Thymus (tissue), 11 donors: ENCODE measurements around the gene CSNK1A1. TPM values are rescaled to one million over a fixed set of nuclear protein-coding genes. Genes with fewer than 3 reads are reported as not detected.
"Not testable (repeated sequence)": the region's sequence is repeated elsewhere in the genome, so short reads cannot be mapped to it uniquely, and the experiment has no call there.

ENCODE experiments used
- DNase-seq, 9 donors: peaks; one replicate each; pipeline ENCODE4 v3.0.0-alpha.2; 2013; ENCODE audit warnings: low spot score in 9 of 9, low read depth in 6 of 9, missing footprints in 1 of 9
- H3K27ac ChIP-seq, 2 donors: one replicate each; pipeline ENCODE4 v1.5.1; 2013; ENCODE audit warnings: control low read depth in 1 of 2, low read depth in 1 of 2, low read length in 1 of 2, mild to moderate bottlenecking in 1 of 2, moderate library complexity in 1 of 2
- H3K27me3 ChIP-seq, 2 donors: one replicate each; pipeline ENCODE4 v1.5.1; 2013; ENCODE audit warnings: low read length in 1 of 2; ENCODE audit not compliant: control insufficient read depth in 2 of 2, insufficient read depth in 1 of 2
- H3K36me3 ChIP-seq, 2 donors: one replicate each; pipeline ENCODE4 v1.5.1; 2013; ENCODE audit warnings: low read length in 1 of 2, mild to moderate bottlenecking in 1 of 2, moderate library complexity in 1 of 2; ENCODE audit not compliant: control insufficient read depth in 2 of 2, insufficient read depth in 2 of 2
- H3K4me1 ChIP-seq, 2 donors: one replicate each; pipeline ENCODE4 v1.5.1; 2013; ENCODE audit warnings: low read length in 2 of 2; ENCODE audit not compliant: control insufficient read depth in 2 of 2, insufficient read depth in 2 of 2
- H3K4me3 ChIP-seq, 2 donors: one replicate each; pipeline ENCODE4 v1.5.1; 2013; ENCODE audit warnings: low read length in 2 of 2, control low read depth in 1 of 2, mild to moderate bottlenecking in 1 of 2
- H3K9me3 ChIP-seq, 2 donors: one replicate each; pipeline ENCODE4 v1.5.1; 2013; ENCODE audit warnings: low read length in 1 of 2, mild to moderate bottlenecking in 1 of 2; ENCODE audit not compliant: control insufficient read depth in 2 of 2, insufficient read depth in 1 of 2
- WGBS: extraction: QIAGEN DNeasy Blood & Tissue Kit; methylation state at CpG from one replicate; pipeline ENCODE4 v1.1.7; 2013; 5-methylcytosine and 5-hydroxymethylcytosine counted together
- polyA plus RNA-seq: library from polyadenylated mRNA; stranded (reverse); fragments of 200-250 nt; gene quantifications from one replicate; pipeline ENCODE4 v1.2.3, GENCODE V29; 2013
- total RNA-seq: library from RNA; stranded (reverse); fragments of 120-200 nt; gene quantifications from one replicate; pipeline ENCODE4 v1.2.4, GENCODE V29; 2013
- donor health status: healthy.

Gene CSNK1A1
- total and polyA plus RNA-seq, 2 donors, result 91.6 to 171 TPM

DNA sequence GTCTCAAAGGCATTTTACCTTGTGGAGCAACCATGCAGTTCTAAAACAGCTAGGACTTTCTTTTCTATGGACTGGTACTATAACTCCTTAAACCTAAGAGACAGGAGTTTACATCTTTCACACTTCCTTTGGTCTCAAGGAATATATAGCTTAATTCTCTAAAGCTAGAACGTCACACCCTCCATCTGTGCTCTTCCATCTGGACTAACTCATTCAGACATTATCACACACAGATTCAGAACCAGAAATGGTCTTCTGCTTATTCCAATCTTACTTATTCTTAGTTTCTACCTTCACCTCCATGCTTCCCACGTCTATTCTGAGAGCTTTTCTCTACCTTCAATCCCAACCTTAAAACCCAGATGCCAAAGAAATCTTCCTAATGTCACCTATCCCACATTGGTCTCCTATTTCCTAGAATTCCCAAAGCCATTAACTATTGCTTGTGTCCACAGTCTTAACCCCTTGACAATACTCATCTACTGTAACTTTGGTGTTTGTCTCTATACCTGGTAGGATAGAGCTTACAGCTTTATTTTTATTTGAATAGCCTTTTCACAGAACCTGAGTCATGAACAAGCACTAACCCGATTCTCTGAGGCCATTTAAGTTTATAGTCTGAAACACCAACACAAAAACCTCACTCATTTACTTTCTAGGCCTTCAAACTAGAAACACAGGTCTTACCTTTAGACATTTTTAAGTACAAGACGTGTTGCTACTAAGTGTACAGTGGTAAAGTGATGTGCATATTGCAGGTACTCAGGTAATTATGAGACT is 22.8 kb downstream of the CSNK1A1 start:
- Histone ChIP-seq H3K27me3 (no peaks in the 10 kb centered on the region), H3K27ac (no peak overlapping the region), H3K9me3 (no peaks in the 10 kb centered on the region), H3K4me3 (no peak overlapping the region), H3K36me3 (peaks cover 3 to 33% of the 10 kb centered on the region in 2 donors), H3K4me1 (peaks cover 0 to 2% of the 10 kb centered on the region in 2 donors)
- no peak for DNase-seq
- 89% methylated on average over 4 of the region's 4 CpGs for WGBS

DNA sequence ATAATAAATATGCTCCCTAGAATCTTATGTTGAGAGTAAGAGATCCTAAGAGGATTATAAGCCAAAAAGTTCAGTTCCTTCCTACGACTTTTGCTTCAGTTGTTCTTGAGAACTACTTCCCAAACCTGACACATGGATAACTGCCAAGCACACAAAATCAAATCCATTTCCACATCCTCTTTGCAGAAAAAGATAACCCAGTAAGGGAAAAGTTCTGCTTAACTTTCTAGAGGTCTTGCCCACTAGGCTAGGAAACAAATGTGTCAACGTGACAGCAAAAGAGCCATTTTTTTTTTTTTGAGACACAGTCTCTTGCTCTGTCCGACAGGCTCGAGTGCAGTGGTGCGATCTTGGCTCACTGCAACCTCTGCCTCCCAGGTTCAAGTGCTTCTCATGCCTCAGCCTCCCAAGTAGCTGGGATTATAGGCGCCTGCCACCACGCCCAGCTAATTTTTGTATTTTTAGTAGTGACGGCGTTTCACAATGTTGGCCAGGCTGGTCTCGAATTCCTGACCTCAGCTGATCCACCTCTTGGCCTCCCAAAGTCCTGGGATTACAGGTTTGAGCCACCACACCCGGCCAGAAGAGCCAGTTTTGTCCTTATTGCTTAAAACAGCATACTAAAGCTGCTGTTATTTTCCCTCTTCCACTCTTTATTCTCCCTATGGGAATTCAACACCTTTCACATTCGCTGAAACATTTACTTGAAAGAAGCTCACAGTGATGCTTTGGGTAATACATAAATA is 24.2 kb downstream of the CSNK1A1 start:
- no peak overlapping the region for H3K4me3 ChIP-seq
- peaks cover 0 to 2% of the 10 kb centered on the region in 2 donors for H3K4me1 ChIP-seq
- no peaks in the 10 kb centered on the region for H3K9me3 ChIP-seq
- H3K27ac ChIP-seq, result no peak overlapping the region
- DNase-seq, result no peak
- WGBS, result 91% methylated on average over 12 of the region's 12 CpGs
- no peaks in the 10 kb centered on the region for H3K27me3 ChIP-seq
- H3K36me3 ChIP-seq, result peaks cover 4 to 34% of the 10 kb centered on the region in 2 donors

DNA sequence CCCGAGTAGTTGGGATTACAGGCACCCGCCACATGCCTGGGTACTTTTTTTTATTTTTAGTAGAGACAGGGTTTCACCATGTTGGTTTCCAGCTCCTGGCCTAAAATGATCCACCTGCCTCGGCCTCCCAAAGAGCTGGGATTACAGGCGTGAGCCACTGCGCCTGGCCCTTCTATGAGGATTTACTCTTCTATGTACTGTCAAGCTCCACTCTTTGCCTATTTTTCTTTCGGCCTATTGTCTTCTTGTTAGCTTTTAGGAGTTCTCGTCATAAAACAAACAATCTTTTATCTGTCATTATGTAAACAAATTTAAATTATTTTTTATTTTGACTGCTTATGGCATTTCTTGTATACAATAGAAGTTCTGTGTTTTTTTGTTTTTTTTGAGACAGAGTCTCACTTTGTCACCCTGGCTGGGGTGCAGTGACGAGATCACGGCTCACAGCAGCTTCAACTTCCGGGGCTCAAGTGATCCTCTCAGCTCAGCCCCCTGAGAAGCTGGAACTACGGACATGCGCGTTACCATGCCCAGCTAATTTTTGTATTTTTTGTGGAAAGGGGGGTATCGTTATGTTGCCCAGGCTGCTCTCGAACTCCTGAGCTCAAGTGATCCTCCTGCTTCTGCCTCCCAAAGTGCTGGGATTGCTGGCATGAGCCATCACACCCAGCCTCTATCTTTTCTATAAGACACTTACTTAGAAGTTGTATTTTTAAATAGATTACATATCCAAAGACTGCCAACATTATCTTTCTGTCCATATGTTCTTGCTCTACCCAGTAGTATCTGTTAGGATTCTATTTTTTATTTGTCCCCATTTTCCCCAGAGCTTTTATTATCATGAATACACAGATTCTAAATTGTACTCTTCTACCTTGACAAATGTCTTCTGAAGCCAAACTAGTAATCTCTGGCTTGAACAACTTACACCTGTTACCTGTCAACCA is 29.2 kb downstream of the CSNK1A1 start:
- WGBS, result 98% methylated on average over 15 of the region's 15 CpGs
- H3K27me3 ChIP-seq, result no peaks in the 10 kb centered on the region
- H3K4me1 ChIP-seq, result peaks cover 0 to 2% of the 10 kb centered on the region in 2 donors
- H3K9me3 ChIP-seq, result no peaks in the 10 kb centered on the region
- DNase-seq, result no peak
- no peak overlapping the region for H3K27ac ChIP-seq
- peaks cover 7 to 51% of the 10 kb centered on the region in 2 donors for H3K36me3 ChIP-seq
- H3K4me3 ChIP-seq, result no peak overlapping the region

DNA sequence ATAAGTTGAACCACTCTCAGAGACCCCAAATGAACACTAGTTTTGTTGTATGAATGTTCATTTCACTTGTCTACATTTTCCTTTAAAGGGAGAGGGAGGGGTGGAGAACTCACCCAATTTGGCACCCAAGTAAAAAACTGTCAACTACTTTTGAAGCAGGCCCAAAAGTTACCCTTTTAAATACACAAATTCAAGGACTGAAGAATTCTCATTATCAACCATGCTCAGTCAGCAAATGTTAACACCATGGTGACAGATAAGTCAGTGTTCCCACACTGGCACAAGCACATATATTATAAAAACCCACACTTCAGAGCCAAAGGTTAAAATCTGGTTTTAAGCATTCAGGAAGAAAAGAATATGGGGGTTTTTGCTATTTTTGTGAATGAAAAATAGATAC is 31.6 kb downstream of the CSNK1A1 start:
- H3K9me3 ChIP-seq, result no peaks in the 10 kb centered on the region
- no peaks in the 10 kb centered on the region for H3K27me3 ChIP-seq
- H3K4me1 ChIP-seq, result no peaks in the 10 kb centered on the region
- H3K36me3 ChIP-seq, result peaks cover 7 to 56% of the 10 kb centered on the region in 2 donors
- no peak overlapping the region for H3K27ac ChIP-seq
- H3K4me3 ChIP-seq, result no peak overlapping the region
- DNase-seq, result no peak

DNA sequence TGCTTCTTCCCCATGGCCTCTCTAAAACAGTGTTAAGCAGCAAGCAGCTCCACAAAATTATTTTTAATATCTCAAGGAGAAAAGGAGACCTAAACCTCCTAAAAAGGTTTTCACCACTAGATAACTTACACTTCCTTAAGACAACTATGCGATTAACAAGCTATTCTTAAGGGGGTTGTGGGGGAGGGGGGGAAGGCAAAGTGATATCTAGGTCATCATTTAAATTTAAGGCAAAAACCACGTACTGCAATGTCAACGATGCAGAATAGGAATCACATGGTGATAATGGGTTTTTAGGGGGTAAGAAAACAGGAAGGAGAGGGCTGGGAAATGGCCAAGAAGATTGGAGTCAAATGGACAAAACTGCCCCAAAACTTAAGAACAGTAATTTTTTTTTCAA is 32.6 kb downstream of the CSNK1A1 start:
- H3K27me3 ChIP-seq, result no peaks in the 10 kb centered on the region
- no peak overlapping the region for H3K4me3 ChIP-seq
- H3K36me3 ChIP-seq, result peaks cover 7 to 56% of the 10 kb centered on the region in 2 donors
- H3K27ac ChIP-seq, result no peak overlapping the region
- no peaks in the 10 kb centered on the region for H3K9me3 ChIP-seq
- DNase-seq, result no peak
- WGBS, result 56% methylated on average over 3 of the region's 3 CpGs
- H3K4me1 ChIP-seq, result no peaks in the 10 kb centered on the region

DNA sequence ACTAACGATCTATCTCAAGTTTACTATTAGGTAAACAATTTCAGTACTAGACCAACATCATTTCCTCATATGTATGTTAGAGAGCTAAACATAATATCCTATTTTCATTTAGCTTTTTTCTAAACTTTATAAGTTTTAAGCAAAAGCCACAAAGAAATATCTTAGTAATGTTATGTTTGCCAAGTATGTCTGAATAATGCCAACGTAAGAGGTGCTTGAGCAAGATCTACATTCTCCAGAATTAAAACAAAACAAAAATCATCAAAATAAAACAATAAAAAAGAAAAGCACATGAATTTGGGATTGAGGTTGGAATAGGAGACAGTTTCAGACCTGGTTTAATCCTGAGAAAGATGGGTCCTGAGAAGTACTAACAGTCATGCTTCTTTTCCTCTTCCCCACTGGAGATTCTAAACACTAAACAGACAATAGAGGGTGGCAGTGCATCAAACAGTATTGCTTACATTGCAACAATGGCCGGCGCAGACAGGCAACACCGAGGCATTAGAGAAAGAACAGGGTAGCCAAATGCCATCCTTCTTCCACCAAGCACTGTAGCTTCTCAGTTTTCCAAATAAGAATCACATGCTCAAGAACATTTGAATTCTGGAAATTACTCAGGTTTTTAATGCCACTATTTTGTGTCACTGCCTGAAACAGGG is 33.6 kb downstream of the CSNK1A1 start:
- H3K4me1 ChIP-seq, result no peaks in the 10 kb centered on the region
- no peaks in the 10 kb centered on the region for H3K27me3 ChIP-seq
- peaks cover 3 to 57% of the 10 kb centered on the region in 2 donors for H3K36me3 ChIP-seq
- DNase-seq, result no peak
- no peaks in the 10 kb centered on the region for H3K9me3 ChIP-seq
- WGBS, result 95% methylated on average over 5 of the region's 5 CpGs
- H3K27ac ChIP-seq, result no peak overlapping the region
- H3K4me3 ChIP-seq, result no peak overlapping the region

DNA sequence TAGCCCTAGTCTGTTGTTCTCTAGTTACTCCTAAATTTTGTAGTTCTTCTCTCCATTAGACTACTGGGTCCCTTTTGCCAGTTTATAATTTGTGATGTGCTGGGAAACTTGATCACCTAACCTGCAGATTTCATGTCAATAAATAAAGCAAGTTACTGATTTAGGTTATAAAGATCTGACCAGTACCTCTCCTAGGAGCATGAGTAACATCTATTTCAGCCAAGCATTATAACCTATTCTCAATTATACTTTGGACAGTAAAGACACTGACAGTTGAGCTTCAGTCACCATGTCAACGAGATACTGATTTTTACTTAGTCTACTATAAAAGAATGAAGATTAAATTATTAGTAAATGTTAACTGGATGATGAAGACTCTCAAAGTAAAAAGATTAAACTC is 36.7 kb downstream of the CSNK1A1 start:
- WGBS, result 96% methylated on average over 1 of the region's 1 CpG
- Histone ChIP-seq H3K4me1 (no peaks in the 10 kb centered on the region), H3K27ac (no peak overlapping the region), H3K27me3 (no peaks in the 10 kb centered on the region), H3K4me3 (no peak overlapping the region), H3K9me3 (no peaks in the 10 kb centered on the region), H3K36me3 (peaks cover 19 to 63% of the 10 kb centered on the region in 2 donors)
- no peak for DNase-seq

DNA sequence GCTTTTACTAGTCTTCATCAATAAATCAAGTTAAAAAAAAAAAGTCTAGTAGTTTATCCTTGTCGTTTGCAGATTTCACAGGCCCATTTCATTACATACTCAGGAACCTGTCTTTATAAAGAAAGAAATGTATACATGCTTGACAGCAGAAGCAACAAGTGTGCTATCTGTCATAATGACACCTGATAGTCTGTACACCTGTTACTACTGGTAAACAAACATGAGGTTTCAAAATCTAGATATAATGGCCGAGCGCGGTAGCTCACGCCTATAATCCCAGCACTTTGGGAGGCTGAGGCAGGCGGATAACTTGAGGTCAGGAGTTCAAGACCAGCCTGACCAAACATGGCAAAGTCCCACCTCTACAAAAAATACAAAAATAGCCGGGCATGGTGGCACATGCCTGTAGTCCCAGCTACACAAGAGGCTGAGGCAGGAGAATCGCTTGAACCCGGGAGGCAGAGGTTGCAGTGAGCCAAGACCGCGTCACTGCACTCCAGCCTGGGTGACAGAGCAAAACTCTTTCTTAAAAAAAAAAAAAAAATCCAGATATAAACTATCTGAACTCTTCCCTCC is 37.8 kb downstream of the CSNK1A1 start:
- DNase-seq, H3K4me1 ChIP-seq, H3K27ac ChIP-seq, H3K9me3 ChIP-seq, H3K4me3 ChIP-seq, H3K27me3 ChIP-seq: not testable (repeated sequence)
- 97% methylated on average over 11 of the region's 11 CpGs for WGBS
- H3K36me3 ChIP-seq, result peaks cover 28 to 68% of the 10 kb centered on the region in 2 donors
